ENCODE results near the gene TRAPPC14.
A peak's percentile ranks its signal among the peaks of the same experiment; 100 is the strongest.
"Not testable (repeated sequence)": the region's sequence is repeated elsewhere in the genome, so short reads cannot be mapped to it uniquely, and the experiment has no call there.

TRAPPC14 gene

GRCh38 chr7:100158229-100159098, at the start of gene TRAPPC14:
Gene TRAPPC14, minus strand, starts transcription at chr7:100158723. Its CDS starts 224 bp downstream, at chr7:100158499.
- DNase-seq, result peak in 1 of 2 experiments; percentile 63

GRCh38 chr7:100204454-100204853, 45.9 kb upstream of the TRAPPC14 start:
- DNase-seq, result no peak

- no peak for DNase-seq
Observed at GRCh38 chr7:100200693-100201092, 42.2 kb upstream of the TRAPPC14 start.

- DNase-seq, result no peak
Observed at GRCh38 chr7:100198266-100198665, 39.7 kb upstream of the TRAPPC14 start.

- not testable (repeated sequence) for DNase-seq
Observed at GRCh38 chr7:100195901-100196322, 37.4 kb upstream of the TRAPPC14 start.

GRCh38 chr7:100195222-100195621, 36.7 kb upstream of the TRAPPC14 start:
- no peak for DNase-seq

- no peak for DNase-seq
Observed at GRCh38 chr7:100192969-100193368, 34.4 kb upstream of the TRAPPC14 start.

- not testable (repeated sequence) for DNase-seq
Observed at GRCh38 chr7:100192281-100192862, 33.8 kb upstream of the TRAPPC14 start.

- DNase-seq, result no peak
Observed at GRCh38 chr7:100191775-100192174, 33.3 kb upstream of the TRAPPC14 start.

- no peak for DNase-seq
Observed at GRCh38 chr7:100190048-100190711, 31.7 kb upstream of the TRAPPC14 start.

GRCh38 chr7:100189061-100189460, 30.5 kb upstream of the TRAPPC14 start:
- DNase-seq, result no peak

- no peak for DNase-seq
Observed at GRCh38 chr7:100185726-100186125, 27.2 kb upstream of the TRAPPC14 start.

- DNase-seq, result not testable (repeated sequence)
Observed at GRCh38 chr7:100183090-100183489, 24.6 kb upstream of the TRAPPC14 start.

GRCh38 chr7:100182616-100183015, 24.1 kb upstream of the TRAPPC14 start:
- DNase-seq, result not testable (repeated sequence)

GRCh38 chr7:100180084-100180483, 21.6 kb upstream of the TRAPPC14 start:
- not testable (repeated sequence) for DNase-seq

GRCh38 chr7:100177045-100178001, 18.8 kb upstream of the TRAPPC14 start, which contains the start of the genes GPC2 and STAG3:
Gene GPC2, minus strand, starts transcription at chr7:100177381. Its CDS starts 182 bp downstream, at chr7:100177199.
Gene STAG3, plus strand, starts transcription at chr7:100177918. Its CDS starts 2,639 bp downstream, at chr7:100180557.
- no peak for DNase-seq

- DNase-seq, result no peak
Observed at GRCh38 chr7:100176096-100177044, 17.8 kb upstream of the TRAPPC14 start.

- DNase-seq, result no peak
Observed at GRCh38 chr7:100175296-100175935, 16.9 kb upstream of the TRAPPC14 start.

- no peak for DNase-seq
Observed at GRCh38 chr7:100174582-100174981, 16.1 kb upstream of the TRAPPC14 start.

- DNase-seq, result no peak
Observed at GRCh38 chr7:100173806-100174495, 15.4 kb upstream of the TRAPPC14 start.
